Measurements from ENCODE around the gene ERN1. TPM values are rescaled to one million over a fixed set of nuclear protein-coding genes. Genes with fewer than 3 reads are reported as not detected.
A peak's percentile ranks its signal among the peaks of the same experiment; 100 is the strongest.

ERN1 gene
- total and polyA plus RNA-seq, 2 of the 13 experiments (the other 11 are each of a cell fraction or from before 2014, with no cell fraction given) = 6.0 to 12.7 TPM

DNA sequence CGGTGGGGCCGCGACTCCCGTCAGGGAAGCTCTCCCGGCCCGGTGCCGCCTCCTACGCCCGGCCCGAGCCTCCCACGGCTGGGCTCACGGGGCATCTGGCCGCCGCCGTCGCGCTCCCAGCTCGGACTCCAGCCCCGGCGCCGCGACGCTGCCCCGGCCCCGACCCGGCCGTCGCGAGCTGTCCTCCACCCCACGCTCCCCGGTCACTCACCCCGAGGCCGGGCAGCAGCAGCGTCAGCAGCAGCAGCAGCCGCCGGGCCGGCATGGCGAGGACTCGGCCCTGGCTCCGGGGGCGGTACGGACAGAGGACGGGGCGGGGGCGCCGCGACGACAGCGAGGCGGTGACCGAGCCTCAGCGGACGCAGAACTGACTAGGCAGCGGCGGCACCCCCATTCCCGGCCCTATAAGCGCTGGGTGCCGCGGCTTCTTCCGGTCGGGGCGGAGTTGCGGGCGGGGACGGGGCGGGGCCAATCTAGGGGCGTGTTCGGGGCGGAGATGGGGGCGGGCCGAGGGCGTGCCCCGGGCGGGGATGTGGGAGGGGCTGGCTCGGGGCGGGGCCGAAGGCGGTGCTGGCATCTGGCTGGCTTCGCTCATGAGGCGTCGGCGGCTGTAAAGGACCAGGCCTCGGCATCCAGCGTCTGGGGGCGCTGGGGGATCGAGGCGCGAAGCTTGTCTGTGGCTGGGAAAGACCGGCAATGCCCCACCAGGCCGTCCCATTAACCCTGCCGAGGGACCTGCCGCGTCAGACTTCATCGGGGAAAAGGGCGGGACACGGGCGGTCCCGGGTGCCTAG, at the start of gene ERN1 (continued):
- TF ChIP-seq, protein P1, sequence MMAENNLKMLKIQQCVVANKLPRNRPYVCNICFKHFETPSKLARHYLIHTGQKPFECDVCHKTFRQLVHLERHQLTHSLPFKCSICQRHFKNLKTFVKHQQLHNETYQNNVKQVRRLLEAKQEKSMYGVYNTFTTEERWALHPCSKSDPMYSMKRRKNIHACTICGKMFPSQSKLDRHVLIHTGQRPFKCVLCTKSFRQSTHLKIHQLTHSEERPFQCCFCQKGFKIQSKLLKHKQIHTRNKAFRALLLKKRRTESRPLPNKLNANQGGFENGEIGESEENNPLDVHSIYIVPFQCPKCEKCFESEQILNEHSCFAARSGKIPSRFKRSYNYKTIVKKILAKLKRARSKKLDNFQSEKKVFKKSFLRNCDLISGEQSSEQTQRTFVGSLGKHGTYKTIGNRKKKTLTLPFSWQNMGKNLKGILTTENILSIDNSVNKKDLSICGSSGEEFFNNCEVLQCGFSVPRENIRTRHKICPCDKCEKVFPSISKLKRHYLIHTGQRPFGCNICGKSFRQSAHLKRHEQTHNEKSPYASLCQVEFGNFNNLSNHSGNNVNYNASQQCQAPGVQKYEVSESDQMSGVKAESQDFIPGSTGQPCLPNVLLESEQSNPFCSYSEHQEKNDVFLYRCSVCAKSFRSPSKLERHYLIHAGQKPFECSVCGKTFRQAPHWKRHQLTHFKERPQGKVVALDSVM (CRISPR knock-in tag; IDR thresholded peaks at IDR 0.05) = peak; percentile 79
- TF ChIP-seq TCF7L2 (IDR thresholded peaks at IDR 0.05; ENCODE audit: low read depth, low read length) = no peak
- peak; percentile 98 for TF ChIP-seq TAF1 (CRISPR knock-in tag; IDR thresholded peaks at IDR 0.05)
- TF ChIP-seq RFXAP (CRISPR knock-in tag; IDR thresholded peaks at IDR 0.05; ENCODE audit: borderline replicate concordance) = peak; percentile 89
- TF ChIP-seq KDM5B (CRISPR knock-in tag; IDR thresholded peaks at IDR 0.05; ENCODE audit: borderline replicate concordance) = peak; percentile 78; the same call in 1 of the 2 replicates
- peak; percentile 94; the same call in 1 of the 2 replicates for TF ChIP-seq ZNF776 (CRISPR knock-in tag; IDR thresholded peaks at IDR 0.05)
- TF ChIP-seq, protein P2, sequence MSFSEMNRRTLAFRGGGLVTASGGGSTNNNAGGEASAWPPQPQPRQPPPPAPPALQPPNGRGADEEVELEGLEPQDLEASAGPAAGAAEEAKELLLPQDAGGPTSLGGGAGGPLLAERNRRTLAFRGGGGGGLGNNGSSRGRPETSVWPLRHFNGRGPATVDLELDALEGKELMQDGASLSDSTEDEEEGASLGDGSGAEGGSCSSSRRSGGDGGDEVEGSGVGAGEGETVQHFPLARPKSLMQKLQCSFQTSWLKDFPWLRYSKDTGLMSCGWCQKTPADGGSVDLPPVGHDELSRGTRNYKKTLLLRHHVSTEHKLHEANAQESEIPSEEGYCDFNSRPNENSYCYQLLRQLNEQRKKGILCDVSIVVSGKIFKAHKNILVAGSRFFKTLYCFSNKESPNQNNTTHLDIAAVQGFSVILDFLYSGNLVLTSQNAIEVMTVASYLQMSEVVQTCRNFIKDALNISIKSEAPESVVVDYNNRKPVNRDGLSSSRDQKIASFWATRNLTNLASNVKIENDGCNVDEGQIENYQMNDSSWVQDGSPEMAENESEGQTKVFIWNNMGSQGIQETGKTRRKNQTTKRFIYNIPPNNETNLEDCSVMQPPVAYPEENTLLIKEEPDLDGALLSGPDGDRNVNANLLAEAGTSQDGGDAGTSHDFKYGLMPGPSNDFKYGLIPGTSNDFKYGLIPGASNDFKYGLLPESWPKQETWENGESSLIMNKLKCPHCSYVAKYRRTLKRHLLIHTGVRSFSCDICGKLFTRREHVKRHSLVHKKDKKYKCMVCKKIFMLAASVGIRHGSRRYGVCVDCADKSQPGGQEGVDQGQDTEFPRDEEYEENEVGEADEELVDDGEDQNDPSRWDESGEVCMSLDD (CRISPR knock-in tag; IDR thresholded peaks at IDR 0.05; ENCODE audit: borderline replicate concordance) = peak; percentile 77
- peak; percentile 61; the same call in 1 of the 2 replicates for TF ChIP-seq TOE1 (CRISPR knock-in tag; IDR thresholded peaks at IDR 0.05)
- TF ChIP-seq GABPB1 (CRISPR knock-in tag; IDR thresholded peaks at IDR 0.05) = peak; percentile 85
- TF ChIP-seq, protein P3, sequence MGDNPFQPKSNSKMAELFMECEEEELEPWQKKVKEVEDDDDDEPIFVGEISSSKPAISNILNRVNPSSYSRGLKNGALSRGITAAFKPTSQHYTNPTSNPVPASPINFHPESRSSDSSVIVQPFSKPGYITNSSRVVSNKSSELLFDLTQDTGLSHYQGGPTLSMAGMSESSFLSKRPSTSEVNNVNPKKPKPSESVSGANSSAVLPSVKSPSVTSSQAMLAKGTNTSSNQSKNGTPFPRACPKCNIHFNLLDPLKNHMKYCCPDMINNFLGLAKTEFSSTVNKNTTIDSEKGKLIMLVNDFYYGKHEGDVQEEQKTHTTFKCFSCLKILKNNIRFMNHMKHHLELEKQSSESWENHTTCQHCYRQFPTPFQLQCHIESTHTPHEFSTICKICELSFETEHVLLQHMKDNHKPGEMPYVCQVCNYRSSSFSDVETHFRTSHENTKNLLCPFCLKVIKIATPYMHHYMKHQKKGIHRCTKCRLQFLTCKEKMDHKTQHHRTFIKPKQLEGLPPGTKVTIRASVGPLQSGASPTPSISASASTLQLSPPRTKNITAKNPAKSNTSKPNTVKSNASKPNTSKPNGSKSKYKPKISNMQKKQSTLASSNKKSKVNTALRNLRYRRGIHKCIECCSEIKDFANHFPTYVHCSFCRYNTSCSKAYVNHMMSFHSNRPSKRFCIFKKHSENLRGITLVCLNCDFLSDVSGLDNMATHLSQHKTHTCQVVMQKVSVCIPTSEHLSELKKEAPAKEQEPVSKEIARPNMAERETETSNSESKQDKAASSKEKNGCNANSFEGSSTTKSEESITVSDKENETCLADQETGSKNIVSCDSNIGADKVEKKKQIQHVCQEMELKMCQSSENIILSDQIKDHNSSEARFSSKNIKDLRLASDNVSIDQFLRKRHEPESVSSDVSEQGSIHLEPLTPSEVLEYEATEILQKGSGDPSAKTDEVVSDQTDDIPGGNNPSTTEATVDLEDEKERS (CRISPR knock-in tag; IDR thresholded peaks at IDR 0.05) = peak; percentile 44; the same call in 1 of the 2 replicates
- TF ChIP-seq NFYB (CRISPR knock-in tag; IDR thresholded peaks at IDR 0.05) = no peak; the same call in 1 of the 2 replicates
- TF ChIP-seq FLYWCH1 (CRISPR knock-in tag; IDR thresholded peaks at IDR 0.05) = no peak
- TF ChIP-seq, protein P4, sequence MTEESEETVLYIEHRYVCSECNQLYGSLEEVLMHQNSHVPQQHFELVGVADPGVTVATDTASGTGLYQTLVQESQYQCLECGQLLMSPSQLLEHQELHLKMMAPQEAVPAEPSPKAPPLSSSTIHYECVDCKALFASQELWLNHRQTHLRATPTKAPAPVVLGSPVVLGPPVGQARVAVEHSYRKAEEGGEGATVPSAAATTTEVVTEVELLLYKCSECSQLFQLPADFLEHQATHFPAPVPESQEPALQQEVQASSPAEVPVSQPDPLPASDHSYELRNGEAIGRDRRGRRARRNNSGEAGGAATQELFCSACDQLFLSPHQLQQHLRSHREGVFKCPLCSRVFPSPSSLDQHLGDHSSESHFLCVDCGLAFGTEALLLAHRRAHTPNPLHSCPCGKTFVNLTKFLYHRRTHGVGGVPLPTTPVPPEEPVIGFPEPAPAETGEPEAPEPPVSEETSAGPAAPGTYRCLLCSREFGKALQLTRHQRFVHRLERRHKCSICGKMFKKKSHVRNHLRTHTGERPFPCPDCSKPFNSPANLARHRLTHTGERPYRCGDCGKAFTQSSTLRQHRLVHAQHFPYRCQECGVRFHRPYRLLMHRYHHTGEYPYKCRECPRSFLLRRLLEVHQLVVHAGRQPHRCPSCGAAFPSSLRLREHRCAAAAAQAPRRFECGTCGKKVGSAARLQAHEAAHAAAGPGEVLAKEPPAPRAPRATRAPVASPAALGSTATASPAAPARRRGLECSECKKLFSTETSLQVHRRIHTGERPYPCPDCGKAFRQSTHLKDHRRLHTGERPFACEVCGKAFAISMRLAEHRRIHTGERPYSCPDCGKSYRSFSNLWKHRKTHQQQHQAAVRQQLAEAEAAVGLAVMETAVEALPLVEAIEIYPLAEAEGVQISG (CRISPR knock-in tag; IDR thresholded peaks at IDR 0.05) = peak; percentile 93
- TF ChIP-seq SOX13 (IDR thresholded peaks at IDR 0.05) = no peak
- peak in 1 of 2 experiments; percentile 36; a peak in 1 of 4 replicates for TF ChIP-seq SOX13 (CRISPR knock-in tag; conservative IDR thresholded peaks at IDR 0.05 in 1 of 2, IDR thresholded peaks at IDR 0.05 in 1 of 2)
- TF ChIP-seq ZNF138 (CRISPR knock-in tag; IDR thresholded peaks at IDR 0.05; ENCODE audit: low read depth) = peak; percentile 83
- TF ChIP-seq ZBTB20 (CRISPR knock-in tag; IDR thresholded peaks at IDR 0.05; ENCODE audit: borderline replicate concordance, low read depth) = peak; percentile 57; the same call in 1 of the 2 replicates
- peak; percentile 61 for TF ChIP-seq CBX5 (CRISPR knock-in tag; IDR thresholded peaks at IDR 0.05; ENCODE audit: borderline replicate concordance)

All from HepG2 (cell line).